ENCODE data around the gene POLR2L. TPM values are rescaled to one million over a fixed set of nuclear protein-coding genes. Genes with fewer than 3 reads are reported as not detected.
A peak's percentile ranks its signal among the peaks of the same experiment; 100 is the strongest.

The POLR2L gene
- total and polyA plus RNA-seq, 2 of the 13 experiments (the other 11 are each of a cell fraction or from before 2014, with no cell fraction given) = 104 to 114 TPM

GRCh38 chr11:820655-821511, 21.4 kb downstream of the POLR2L start (continued):
- TF ChIP-seq XRCC5 (optimal IDR thresholded peaks at IDR 0.05; ENCODE audit: low read length) (peak; percentile 32), ZNF670 (CRISPR knock-in tag; IDR thresholded peaks at IDR 0.05; ENCODE audit: borderline replicate concordance) (no peak), RBFOX2 (IDR thresholded peaks at IDR 0.05; ENCODE audit: low read depth, low read length) (peak; percentile 13; the same call in 1 of the 2 replicates), RARA (CRISPR knock-in tag; IDR thresholded peaks at IDR 0.05) (peak; percentile 49; the same call in 1 of the 2 replicates), CEBPG (CRISPR knock-in tag; IDR thresholded peaks at IDR 0.05) (peak; percentile 76), KLF9 (CRISPR knock-in tag; IDR thresholded peaks at IDR 0.05; ENCODE audit: low read depth) (no peak), TMF1 (CRISPR knock-in tag; IDR thresholded peaks at IDR 0.05; ENCODE audit: low read depth) (no peak), MIER3 (CRISPR knock-in tag; IDR thresholded peaks at IDR 0.05; ENCODE audit: borderline replicate concordance) (0 out of 2 replicates have a peak, but pooled peaks have one; percentile 38), ZSCAN9 (CRISPR knock-in tag; IDR thresholded peaks at IDR 0.05; ENCODE audit: borderline replicate concordance) (no peak), ISL2 (CRISPR knock-in tag; IDR thresholded peaks at IDR 0.05) (no peak), MZF1 (CRISPR knock-in tag; IDR thresholded peaks at IDR 0.05; ENCODE audit: borderline replicate concordance) (no peak), SALL2 (CRISPR knock-in tag; IDR thresholded peaks at IDR 0.05) (no peak), JUND (CRISPR knock-in tag; IDR thresholded peaks at IDR 0.05) (0 out of 2 replicates have a peak, but pooled peaks have one; percentile 38), GABPB1 (CRISPR knock-in tag; IDR thresholded peaks at IDR 0.05) (0 out of 2 replicates have a peak, but pooled peaks have one; percentile 28), AGO2 (optimal IDR thresholded peaks at IDR 0.05; ENCODE audit: low read depth, low read length) (peak; percentile 75), ZNF263 (CRISPR knock-in tag; IDR thresholded peaks at IDR 0.05) (peak; percentile 77; the same call in 1 of the 2 replicates)
